Astrocyte of the hippocampus (primary cell): ENCODE results near the gene TGFBR3L.
A peak's percentile ranks its signal among the peaks of the same experiment; 100 is the strongest.
"Not testable (repeated sequence)": the region's sequence is repeated elsewhere in the genome, so short reads cannot be mapped to it uniquely, and the experiment has no call there.

ENCODE experiments used
- DNase-seq: peaks from one replicate; pipeline ENCODE4 v3.0.0; 2011; ENCODE audit warnings: low read depth, low spot score

Gene TGFBR3L

DNA sequence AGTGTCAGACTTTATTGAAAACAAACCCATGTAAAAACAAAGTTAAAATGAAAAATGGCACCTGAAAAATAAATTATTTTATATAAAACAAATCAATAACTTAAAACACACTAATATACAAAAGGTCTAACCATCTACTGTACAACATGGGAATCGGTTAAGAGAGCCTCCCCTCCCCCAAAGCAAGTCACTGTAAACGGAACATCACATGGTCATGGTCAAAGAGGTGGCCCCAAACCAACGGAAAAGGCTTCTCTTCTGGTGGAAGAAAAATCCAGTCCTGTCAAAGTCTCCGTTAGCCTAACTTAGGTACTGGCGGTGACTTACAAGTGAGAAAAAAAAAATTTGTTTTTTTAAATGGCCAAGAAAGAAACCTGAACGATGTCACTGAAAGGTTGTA, 44.6 kb downstream of the TGFBR3L start:
- DNase-seq, result no peak

DNA sequence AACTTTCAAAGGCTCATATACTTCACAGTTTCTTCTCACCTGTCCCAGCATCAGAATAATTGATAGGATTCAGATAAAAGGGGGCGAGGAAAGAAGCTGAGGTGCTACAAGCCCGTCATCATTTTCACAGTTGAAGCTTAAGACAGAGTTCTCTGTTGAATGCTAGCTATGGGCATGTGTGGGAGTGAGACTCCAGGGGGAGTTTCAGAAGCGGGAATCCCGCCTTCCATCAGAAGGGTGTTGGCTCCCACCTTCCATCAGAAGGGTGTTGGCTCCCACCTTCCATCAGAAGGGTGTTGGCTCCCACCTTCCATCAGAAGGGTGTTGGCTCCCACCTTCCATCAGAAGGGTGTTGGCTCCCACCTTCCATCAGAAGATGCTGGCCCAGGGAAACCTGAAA, 46.5 kb downstream of the TGFBR3L start:
- DNase-seq, result not testable (repeated sequence)

DNA sequence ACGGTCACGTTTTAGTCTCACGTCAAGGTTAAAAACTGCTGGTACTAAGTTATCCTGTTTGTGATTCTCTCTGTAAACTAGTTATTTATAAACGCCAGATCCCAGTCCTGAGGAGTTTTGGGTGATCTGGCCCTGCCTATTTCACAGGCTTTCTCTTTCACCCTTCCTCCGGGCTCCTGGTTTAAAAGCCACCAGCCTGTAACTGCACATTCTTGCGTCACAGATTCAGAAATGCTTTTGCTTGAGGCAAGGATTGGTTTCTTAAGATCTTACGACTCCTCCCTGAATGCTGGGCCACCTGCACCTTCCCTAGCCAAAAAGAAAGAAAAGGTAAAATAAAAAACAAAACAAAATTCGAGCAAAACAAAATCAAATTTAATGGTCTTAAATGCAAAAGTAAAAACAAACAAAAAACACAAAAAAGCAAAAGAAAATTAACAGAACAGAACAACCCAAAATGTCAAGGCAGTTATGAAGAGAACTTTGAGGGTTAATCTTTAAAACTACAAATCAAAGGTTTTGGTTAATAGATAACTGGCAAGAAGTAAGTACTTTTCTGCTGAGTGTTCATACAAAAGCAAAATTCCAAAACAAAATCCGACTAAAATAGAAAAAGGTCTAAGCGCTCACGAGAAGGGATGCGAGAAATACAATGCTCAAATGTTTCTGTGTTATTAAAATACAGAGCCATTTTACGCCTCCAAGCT, 47.4 kb downstream of the TGFBR3L start:
- no peak for DNase-seq

DNA sequence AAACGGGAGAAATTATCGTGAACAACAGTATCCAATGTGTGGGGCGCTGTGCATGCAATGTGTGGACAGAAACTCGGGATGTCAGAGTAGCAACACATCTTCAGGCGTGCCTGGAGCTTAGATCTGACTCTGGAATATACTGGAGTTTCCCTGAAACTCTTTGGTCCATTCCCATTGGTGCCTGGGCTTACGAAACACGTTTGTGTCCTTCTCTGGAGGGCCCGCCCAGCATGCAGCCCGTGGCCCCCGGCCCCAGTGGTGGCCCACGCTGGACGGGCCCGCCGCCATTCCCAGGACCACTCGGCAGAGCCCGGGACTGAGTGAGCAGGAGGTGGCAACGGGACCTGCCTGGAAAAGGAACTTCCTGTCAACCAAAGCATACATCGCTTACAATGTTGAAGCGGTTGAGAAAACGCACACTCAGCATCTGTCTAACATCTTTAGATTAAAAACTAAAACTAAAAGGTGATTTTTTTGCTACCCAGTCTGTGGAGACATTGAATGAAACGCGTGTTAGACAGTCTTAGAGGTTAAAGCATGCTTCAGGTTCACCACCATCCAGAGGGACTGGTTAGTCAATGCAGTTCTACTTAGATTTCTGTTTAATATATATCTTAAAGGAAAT, 48.1 kb downstream of the TGFBR3L start:
- no peak for DNase-seq

DNA sequence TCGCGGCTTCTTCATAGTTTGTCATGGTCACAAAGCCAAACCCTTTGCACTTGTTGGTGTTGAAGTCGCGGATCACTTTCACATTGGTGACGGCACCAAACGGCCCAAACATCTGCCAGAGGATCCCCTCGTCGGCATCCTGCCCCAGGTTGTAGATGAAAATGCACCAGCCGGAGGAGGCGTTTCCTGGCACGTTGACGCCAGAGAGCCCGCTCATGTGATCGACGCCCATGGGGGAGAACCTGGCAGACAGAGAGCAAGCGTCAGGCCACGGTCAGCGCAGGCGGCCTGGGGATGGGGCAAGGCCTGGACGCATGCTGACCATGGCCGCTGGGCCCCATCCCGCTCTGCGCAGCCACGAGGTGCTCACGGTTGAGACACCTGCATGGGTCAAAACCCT, 48.9 kb downstream of the TGFBR3L start:
- no peak for DNase-seq

DNA sequence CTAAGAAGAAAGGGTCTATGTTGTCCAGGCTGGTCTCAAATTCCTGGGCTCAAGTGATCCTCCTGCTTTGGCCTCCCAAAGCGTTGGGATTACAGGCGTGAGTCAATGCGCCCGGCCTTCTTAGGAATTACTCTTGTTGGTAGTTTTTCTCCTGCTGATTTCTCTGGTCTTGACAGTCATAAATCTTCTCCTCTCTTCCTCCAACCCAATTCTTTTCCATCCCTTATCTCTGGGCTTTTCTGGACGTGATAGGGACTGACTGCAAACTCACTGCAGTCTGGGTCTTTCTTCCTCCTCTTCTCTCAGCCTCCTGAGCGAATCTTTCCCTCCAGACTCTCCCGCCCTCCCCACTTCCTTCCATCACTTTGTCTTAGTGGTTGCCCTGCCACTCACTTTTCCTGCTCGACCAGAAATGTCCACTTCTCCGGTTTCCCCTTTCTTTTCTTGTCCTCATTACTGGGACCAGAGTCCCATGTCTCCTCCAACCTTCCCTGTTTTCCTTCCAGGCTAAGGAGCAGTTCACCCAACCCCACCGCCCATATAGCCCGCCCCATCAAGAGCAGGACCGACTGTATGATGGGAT, 50.7 kb downstream of the TGFBR3L start:
- DNase-seq, result no peak

DNA sequence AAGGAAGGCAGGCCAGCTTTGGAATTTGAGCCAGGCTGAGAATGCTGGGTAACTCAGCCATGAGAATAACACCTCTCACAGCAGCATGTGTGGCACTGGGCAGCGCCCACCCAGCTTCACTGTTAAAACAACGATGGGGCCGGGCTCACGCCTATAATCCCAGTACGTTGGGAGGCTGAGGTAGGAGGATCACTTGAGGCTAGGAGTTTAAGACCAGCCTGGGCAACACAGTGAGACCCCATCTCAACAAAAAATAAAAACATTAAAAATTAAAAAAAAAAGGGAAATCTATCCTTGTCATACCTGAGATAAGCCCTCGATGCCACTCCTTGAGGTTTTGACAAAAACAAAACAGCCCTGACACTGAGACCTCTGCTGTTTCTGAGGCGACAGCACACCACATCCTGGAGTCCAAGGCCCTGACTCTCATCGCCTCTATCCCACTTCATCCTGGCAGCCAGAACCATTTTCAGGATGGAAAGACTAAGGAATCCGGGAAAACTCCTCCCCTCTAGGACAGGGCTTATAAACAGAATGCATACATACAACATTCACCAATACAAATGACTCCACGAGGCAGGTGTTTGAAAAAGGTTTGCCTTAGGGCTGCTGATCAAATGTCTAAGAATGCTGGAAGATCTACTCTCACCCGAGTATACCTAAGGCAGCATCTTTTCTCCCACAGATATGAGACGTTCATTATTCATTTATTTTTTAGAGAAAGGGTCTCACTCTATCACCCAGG, 51.5 kb downstream of the TGFBR3L start:
- peak; percentile 57 for DNase-seq

DNA sequence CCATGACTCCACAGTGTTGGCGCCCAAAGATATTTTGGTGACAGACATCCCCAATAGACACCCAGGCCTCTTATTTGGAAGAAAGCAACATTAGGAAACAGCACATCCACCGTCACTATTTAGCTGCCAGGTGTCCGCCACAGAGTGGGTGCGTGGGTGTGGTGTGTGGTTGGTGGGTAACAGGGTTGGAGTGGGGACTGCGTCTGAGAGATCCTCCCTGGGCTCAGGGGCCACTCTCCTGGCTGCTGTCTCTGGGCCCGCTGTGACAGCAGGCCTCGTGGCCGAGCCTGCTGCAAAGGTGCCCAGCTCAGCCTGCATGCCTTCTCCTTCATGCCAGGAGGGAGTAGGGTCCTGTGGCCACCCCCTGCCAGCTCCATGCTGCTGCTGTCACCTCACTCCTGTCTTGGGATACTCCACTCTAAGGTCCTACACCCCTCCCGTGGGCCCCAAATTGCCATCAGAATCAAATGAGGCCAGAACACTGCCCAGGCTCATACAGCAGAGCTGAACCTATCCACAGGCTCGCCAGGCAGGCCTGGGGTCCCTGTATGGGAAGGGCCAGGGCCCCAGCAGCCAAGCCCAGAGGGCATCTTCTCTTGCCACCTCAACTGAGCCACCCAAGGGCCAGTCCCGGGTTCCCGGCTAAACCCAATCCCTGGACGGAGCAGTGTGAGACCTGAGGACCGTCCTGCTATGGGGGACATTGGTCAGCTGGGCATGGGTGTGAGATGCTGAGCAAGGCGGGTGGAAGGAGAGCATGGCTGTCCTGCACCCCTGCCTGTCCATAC, 53.6 kb downstream of the TGFBR3L start:
- no peak for DNase-seq
